Keratinocyte (primary cell): ENCODE measurements around the gene EGR2. TPM values are rescaled to one million over a fixed set of nuclear protein-coding genes. Genes with fewer than 3 reads are reported as not detected.

Experiments used
- DNase-seq: peaks from one replicate; pipeline ENCODE4 v3.0.0-alpha.2; 2011; ENCODE audit warnings: low read depth, missing footprints, low spot score
- FAIRE-seq: peaks from 2 replicates; lab custom pipeline; 2011; peaks lifted over from hg19 to GRCh38; lab: Jason Lieb, UNC
- H2AFZ ChIP-seq: 2 replicates; pipeline ENCODE4 v1.6.0; 2012; ENCODE audit warnings: low read length, control low read depth, inconsistent platforms; ENCODE audit not compliant: control insufficient read depth
- H3K27ac ChIP-seq: 2 replicates; pipeline ENCODE4 v1.5.1; 2011; ENCODE audit warnings: low read length; ENCODE audit not compliant: control insufficient read depth, insufficient read depth
- H3K27me3 ChIP-seq: 3 replicates; pipeline ENCODE4 v1.6.0; 2011; ENCODE audit warnings: low read length; ENCODE audit not compliant: control insufficient read depth, insufficient read depth; ENCODE audit errors: extremely low read depth
- H3K36me3 ChIP-seq, 2 experiments: 2 replicates in 1 of 2; 3 replicates in 1 of 2; pipeline ENCODE4 v1.5.1; 2011; ENCODE audit warnings: low read length in 2 of 2, mild to moderate bottlenecking in 1 of 2; ENCODE audit not compliant: control insufficient read depth in 2 of 2, insufficient read depth in 2 of 2; ENCODE audit errors: extremely low read depth in 1 of 2
- H3K4me1 ChIP-seq: 3 replicates; pipeline ENCODE4 v1.5.1; 2011; ENCODE audit warnings: low read length; ENCODE audit not compliant: control insufficient read depth, insufficient read depth; ENCODE audit errors: extremely low read depth
- H3K4me2 ChIP-seq: 3 replicates; pipeline ENCODE4 v1.6.0; 2011; ENCODE audit warnings: low read depth, low read length; ENCODE audit not compliant: control insufficient read depth, insufficient read depth; ENCODE audit errors: extremely low read depth
- H3K4me3 ChIP-seq, 3 experiments: fragments of 200-600 bp in 1 of 3; sonication (generic) in 1 of 3; 2 replicates in 2 of 3; 3 replicates in 1 of 3; pipeline ENCODE4 v1.5.1; 2011 to 2016; ENCODE audit warnings: low read length in 3 of 3, mild to moderate bottlenecking in 3 of 3, control low read depth in 2 of 3, inconsistent platforms in 1 of 3, low read depth in 1 of 3, mixed read lengths in 1 of 3, mixed run types in 1 of 3, moderate library complexity in 1 of 3; ENCODE audit not compliant: control insufficient read depth in 2 of 3, insufficient read depth in 2 of 3; ENCODE audit errors: extremely low read depth in 1 of 3
- H3K79me2 ChIP-seq: 2 replicates; pipeline ENCODE4 v1.6.0; 2012; ENCODE audit warnings: low read length; ENCODE audit not compliant: control insufficient read depth, insufficient read depth
- H3K9ac ChIP-seq: 3 replicates; pipeline ENCODE4 v1.6.0; 2011; ENCODE audit warnings: low read length; ENCODE audit not compliant: control insufficient read depth, insufficient read depth; ENCODE audit errors: extremely low read depth
- H3K9me1 ChIP-seq: 3 replicates; pipeline ENCODE4 v1.6.0; 2011; ENCODE audit warnings: low read length; ENCODE audit not compliant: control insufficient read depth, insufficient read depth; ENCODE audit errors: extremely low read depth
- H3K9me3 ChIP-seq: 2 replicates; pipeline ENCODE4 v1.5.1; 2012; ENCODE audit warnings: low read depth, low read length; ENCODE audit not compliant: control insufficient read depth
- H4K20me1 ChIP-seq: 3 replicates; pipeline ENCODE4 v1.6.0; 2011; ENCODE audit warnings: low read length; ENCODE audit not compliant: control insufficient read depth, insufficient read depth; ENCODE audit errors: extremely low read depth
- EZH2 ChIP-seq: IDR thresholded peaks from one replicate; pipeline ENCODE4 v1.6.1; 2012; ENCODE audit warnings: inconsistent platforms, mild to moderate bottlenecking, low read length, moderate library complexity
- dilution Hi-C: fragments of 300-500 bp; cut with MboI; formaldehyde crosslinking; loops from one replicate; pipeline ENCODE4 v1.7.0; 2020; ENCODE audit warnings: low sequenced_read_pairs; ENCODE audit not compliant: extremely low pct_ligation_motif_present
- polyA plus RNA-seq, 5 experiments: library from polyadenylated mRNA; depleted of rRNA in 3 of 5; stranded (reverse) in 3 of 5; stranded (forward) in 1 of 5; unstranded in 1 of 5; fragments of >200 nt; gene quantifications; 1 replicate in 1 of 5; 2 replicates in 3 of 5; 3 replicates in 1 of 5; pipeline versions ENCODE4 v1.2.1 to v1.2.3, GENCODE V29; 2011 to 2012; ENCODE audit warnings: missing spikeins in 2 of 5, low read depth in 1 of 5, low replicate concordance in 1 of 5
- TF ChIP-seq, protein P1 (sequence below), 3 experiments: IDR thresholded peaks in 1 of 3; conservative IDR thresholded peaks in 1 of 3; optimal IDR thresholded peaks in 1 of 3; 2 replicates in 2 of 3; 3 replicates in 1 of 3; pipeline versions ENCODE3 to v1.5.1; 2011; ENCODE audit warnings: low read length in 3 of 3, mild to moderate bottlenecking in 3 of 3, moderate library complexity in 2 of 3, control low read depth in 1 of 3, inconsistent platforms in 1 of 3; ENCODE audit not compliant: insufficient read depth in 2 of 3; ENCODE audit errors: extremely low read depth in 1 of 3

Gene EGR2
- polyA plus RNA-seq, 1 donor (not counting 4 experiments of a cell fraction or from before 2014, with no cell fraction given), result 0.22 TPM

DNA sequence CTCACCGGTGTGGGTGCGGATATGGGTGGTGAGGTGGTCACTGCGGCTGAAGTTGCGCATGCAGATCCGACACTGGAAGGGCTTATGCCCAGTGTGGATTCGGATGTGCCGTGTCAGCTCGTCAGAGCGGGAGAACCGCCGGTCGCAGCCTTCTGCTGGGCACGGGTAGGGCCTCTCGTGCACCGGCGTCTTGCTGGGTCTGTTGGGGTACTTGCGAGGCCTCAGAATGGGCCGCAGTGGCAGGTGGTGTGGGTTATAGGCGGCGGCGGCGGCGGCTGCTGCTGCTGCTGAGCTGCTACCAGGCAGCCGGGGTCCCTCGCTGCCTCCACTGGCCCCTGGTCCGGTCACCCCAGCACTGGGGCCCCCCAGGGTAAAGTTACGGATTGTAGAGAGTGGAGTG, 2.7 kb downstream of the EGR2 start:
- Histone ChIP-seq H3K4me2 (no peak overlapping the region), H3K4me3 (no peak overlapping the region), H2AFZ (no peak overlapping the region), H3K9me1 (no peaks in the 10 kb centered on the region), H3K27ac (no peak overlapping the region), H3K9me3 (no peaks in the 10 kb centered on the region), H3K9ac (no peak overlapping the region), H4K20me1 (no peaks in the 10 kb centered on the region), H3K4me1 (peaks cover 23% of the 10 kb centered on the region), H3K27me3 (peaks cover 30% of the 10 kb centered on the region), H3K36me3 (no peaks in the 10 kb centered on the region), H3K79me2 (peaks cover 2% of the 10 kb centered on the region)
- no peak for DNase-seq
- TF ChIP-seq, protein P1, sequence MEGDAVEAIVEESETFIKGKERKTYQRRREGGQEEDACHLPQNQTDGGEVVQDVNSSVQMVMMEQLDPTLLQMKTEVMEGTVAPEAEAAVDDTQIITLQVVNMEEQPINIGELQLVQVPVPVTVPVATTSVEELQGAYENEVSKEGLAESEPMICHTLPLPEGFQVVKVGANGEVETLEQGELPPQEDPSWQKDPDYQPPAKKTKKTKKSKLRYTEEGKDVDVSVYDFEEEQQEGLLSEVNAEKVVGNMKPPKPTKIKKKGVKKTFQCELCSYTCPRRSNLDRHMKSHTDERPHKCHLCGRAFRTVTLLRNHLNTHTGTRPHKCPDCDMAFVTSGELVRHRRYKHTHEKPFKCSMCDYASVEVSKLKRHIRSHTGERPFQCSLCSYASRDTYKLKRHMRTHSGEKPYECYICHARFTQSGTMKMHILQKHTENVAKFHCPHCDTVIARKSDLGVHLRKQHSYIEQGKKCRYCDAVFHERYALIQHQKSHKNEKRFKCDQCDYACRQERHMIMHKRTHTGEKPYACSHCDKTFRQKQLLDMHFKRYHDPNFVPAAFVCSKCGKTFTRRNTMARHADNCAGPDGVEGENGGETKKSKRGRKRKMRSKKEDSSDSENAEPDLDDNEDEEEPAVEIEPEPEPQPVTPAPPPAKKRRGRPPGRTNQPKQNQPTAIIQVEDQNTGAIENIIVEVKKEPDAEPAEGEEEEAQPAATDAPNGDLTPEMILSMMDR (optimal IDR thresholded peaks at IDR 0.05 in 1 of 3, IDR thresholded peaks at IDR 0.05 in 1 of 3, conservative IDR thresholded peaks at IDR 0.05 in 1 of 3; ENCODE audit: extremely low read depth in 1 of 3, insufficient read depth in 2 of 3, low read length in 3 of 3), result no peak
- no peak for TF ChIP-seq EZH2
- dilution Hi-C loops, result loop anchor here (25.0 kb wide), 1 partner anchor 201 kb away; no protein-coding TSS in a partner anchor
- FAIRE-seq, result no peak

DNA sequence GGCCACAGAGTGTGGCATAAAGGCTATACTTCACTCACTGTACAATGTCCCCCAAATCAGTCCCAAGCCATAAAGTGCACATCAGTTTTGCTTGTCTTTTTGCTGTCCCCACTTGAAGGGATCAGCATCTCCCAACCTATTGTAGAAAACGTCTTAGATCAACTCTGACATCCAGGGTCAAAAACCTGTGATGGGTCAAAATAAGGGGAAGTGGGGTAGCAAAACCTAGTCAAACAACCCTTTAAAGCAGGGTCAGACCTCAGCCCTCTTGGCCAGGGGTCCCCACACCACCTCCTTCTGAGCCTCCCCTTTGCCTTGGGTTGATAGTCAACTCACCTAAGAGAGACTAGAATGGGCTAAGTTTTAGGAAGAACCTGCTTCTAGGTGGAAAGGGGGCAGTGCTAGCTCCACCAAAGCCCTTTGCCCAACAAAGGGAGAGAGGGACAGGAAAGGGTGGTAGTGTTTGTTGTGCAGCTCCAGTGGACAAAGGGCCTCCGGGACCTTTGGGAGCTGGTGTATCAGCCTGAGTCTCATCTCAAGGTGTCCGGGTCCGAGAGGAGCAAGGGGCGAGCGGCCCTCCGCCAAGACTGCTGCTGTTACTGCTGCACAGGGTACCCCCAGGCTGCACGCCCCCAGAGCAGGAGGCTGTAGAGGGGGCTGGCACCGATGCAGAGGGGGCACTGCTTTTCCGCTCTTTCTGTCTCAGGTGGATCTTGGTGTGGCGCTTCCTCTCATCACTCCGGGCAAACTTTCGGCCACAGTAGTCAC, 3.3 kb downstream of the EGR2 start:
- H3K27ac ChIP-seq, result no peak overlapping the region
- peaks cover 2% of the 10 kb centered on the region for H3K79me2 ChIP-seq
- DNase-seq (no peak), FAIRE-seq (no peak)
- dilution Hi-C loops, result loop anchor here (25.0 kb wide), 1 partner anchor 201 kb away; no protein-coding TSS in a partner anchor
- no peaks in the 10 kb centered on the region for H3K36me3 ChIP-seq
- no peak overlapping the region for H3K9ac ChIP-seq
- peaks cover 18% of the 10 kb centered on the region for H3K4me1 ChIP-seq
- H3K9me3 ChIP-seq, result no peaks in the 10 kb centered on the region
- TF ChIP-seq, protein P1 (optimal IDR thresholded peaks at IDR 0.05 in 1 of 3, IDR thresholded peaks at IDR 0.05 in 1 of 3, conservative IDR thresholded peaks at IDR 0.05 in 1 of 3; ENCODE audit: extremely low read depth in 1 of 3, insufficient read depth in 2 of 3, low read length in 3 of 3), result no peak
- no peak for TF ChIP-seq EZH2
- no peak overlapping the region for H3K4me2 ChIP-seq
- H4K20me1 ChIP-seq, result no peaks in the 10 kb centered on the region
- H2AFZ ChIP-seq, result no peak overlapping the region
- H3K9me1 ChIP-seq, result no peaks in the 10 kb centered on the region
- H3K4me3 ChIP-seq, result no peak overlapping the region
- H3K27me3 ChIP-seq, result peaks cover 24% of the 10 kb centered on the region
